OCI-LY7 (cell line): Measurements from ENCODE around the gene ARAP1.

ENCODE experiments used
- EZH2phosphoT487 ChIP-seq: fragments of 200-600 bp; sonication (generic); IDR thresholded peaks from 2 replicates; pipeline ENCODE4 v1.6.1; 2018; ENCODE audit warnings: low read depth, borderline replicate concordance, mild to moderate bottlenecking, mixed run types, antibody characterized with exemption, low read length, moderate library complexity, mixed read lengths
- TF ChIP-seq, protein P1 (sequence below): fragments of 200-600 bp; sonication (generic); conservative IDR thresholded peaks from 2 replicates; pipeline ENCODE4 v1.5.1; 2014; ENCODE audit warnings: mild to moderate bottlenecking, antibody characterized with exemption, low read length, moderate library complexity, mixed read lengths

DNA sequence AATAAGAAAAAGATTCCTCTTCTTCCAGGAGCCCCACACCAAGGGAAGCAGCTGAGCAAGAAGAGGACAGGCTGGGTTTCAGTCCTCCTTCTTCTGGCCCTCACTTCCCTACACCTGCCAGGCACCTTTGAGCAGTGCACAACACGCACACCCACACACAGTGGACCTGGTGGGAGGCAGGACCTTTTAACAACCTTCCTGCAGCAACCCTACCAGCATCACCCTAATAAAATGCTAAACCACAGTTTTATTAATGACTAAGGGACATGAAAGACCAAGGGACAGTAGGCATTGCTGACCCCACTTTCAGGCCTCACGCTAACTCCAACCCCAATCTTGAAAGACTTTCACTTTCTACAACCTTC lies 12.2 kb downstream of the ARAP1 start:
- TF ChIP-seq, protein P1, sequence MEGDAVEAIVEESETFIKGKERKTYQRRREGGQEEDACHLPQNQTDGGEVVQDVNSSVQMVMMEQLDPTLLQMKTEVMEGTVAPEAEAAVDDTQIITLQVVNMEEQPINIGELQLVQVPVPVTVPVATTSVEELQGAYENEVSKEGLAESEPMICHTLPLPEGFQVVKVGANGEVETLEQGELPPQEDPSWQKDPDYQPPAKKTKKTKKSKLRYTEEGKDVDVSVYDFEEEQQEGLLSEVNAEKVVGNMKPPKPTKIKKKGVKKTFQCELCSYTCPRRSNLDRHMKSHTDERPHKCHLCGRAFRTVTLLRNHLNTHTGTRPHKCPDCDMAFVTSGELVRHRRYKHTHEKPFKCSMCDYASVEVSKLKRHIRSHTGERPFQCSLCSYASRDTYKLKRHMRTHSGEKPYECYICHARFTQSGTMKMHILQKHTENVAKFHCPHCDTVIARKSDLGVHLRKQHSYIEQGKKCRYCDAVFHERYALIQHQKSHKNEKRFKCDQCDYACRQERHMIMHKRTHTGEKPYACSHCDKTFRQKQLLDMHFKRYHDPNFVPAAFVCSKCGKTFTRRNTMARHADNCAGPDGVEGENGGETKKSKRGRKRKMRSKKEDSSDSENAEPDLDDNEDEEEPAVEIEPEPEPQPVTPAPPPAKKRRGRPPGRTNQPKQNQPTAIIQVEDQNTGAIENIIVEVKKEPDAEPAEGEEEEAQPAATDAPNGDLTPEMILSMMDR: no peak
- no peak for TF ChIP-seq EZH2phosphoT487
